Activated CD4-positive, alpha-beta T cell treated with anti-CD3 and anti-CD28 coated beads, Interleukin-2, amount 50 U/mL, for 48 hours (primary cell): Measurements from ENCODE around the gene ANKRD34A.

Experiments used
- DNase-seq, 2 experiments: peaks; one replicate each; pipeline ENCODE4 v3.0.0-alpha.2; 2020

The ANKRD34A gene

DNA sequence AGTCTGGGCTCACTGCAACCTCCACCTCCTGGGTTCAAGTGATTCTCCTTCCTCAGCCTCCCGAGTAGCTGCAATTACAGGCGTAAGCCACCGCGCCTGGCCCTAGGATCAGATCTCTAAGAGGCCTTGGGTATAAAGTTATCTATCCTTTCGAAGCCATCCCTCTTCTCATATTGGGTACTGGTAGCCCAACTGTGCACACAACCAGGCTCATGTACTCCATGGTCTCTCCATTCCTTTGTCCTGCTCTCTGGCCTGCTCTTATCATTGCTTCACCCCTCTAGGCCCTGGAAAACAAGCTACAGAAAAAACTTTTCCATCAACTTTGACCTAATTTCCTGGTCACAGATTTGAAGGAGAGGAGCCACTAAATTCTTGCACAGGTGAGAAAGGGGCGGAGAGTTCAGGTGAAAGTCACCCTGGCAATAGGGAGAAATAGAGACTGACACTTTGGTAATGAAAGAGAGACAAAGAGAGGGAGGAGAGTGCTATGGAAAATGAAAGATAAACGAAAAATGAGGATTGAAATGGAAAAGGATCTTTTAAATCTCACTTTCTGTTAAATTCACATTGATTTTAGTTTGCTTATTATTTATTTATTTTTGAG, 26.0 kb upstream of the ANKRD34A start:
- DNase-seq: no peak

DNA sequence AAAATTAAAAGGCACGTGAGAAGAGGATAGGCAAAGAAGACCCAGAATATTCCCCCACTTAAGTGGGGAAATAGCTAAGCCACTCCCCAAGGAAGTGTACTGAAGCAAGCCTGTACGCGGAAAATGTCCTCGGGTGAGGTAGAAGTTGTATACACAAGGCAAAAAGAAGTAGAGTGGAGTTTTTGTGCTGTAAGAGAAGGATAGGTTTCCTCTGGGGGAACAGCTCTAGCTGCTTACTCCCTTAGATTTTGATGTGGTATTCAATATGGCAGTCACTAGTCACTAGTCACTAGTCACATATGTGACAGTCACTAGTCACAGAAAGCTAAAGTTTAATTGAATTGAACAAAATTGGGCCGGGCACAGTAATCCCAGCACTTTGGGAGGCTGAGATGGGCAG, 24.4 kb upstream of the ANKRD34A start:
- no peak for DNase-seq

DNA sequence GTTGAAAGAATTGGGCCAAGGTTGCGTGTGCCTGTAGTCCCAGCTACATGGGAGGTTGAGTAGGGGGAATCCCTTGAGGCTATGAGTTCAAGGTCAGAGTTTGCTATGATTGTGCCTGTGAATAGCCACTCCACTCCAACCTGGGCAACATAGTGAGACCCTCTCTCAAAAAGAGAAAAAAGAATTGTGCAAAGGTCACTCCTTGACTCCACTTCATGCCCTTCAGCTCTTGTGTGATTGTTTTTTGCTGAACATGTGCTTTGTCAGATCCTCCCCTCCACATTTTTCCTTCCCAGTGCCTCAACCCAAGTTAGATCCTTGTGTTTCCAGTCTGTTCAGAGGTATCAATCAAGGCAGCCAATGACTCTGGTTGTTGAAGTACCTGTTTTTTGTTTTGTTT, 23.6 kb upstream of the ANKRD34A start:
- no peak for DNase-seq

DNA sequence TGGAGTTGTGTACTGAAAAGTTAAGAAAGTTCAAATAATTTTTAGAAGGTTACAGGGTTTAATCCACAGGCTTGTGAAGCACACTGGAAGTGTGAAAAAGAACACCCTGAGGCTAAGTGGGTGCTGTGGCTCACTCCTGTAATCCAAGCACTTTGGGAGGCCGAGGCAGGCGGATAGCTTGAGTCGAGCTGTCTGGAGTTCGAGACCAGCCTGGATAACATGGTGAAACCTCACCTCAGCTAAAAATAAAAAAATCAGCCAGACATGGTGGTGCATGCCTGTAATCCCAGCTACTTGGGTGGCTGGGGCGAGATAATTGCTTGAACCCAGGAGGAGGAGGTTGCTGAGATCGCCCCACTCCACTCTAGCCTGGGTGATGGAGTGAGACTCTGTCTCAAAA, 22.2 kb upstream of the ANKRD34A start:
- DNase-seq: no peak

DNA sequence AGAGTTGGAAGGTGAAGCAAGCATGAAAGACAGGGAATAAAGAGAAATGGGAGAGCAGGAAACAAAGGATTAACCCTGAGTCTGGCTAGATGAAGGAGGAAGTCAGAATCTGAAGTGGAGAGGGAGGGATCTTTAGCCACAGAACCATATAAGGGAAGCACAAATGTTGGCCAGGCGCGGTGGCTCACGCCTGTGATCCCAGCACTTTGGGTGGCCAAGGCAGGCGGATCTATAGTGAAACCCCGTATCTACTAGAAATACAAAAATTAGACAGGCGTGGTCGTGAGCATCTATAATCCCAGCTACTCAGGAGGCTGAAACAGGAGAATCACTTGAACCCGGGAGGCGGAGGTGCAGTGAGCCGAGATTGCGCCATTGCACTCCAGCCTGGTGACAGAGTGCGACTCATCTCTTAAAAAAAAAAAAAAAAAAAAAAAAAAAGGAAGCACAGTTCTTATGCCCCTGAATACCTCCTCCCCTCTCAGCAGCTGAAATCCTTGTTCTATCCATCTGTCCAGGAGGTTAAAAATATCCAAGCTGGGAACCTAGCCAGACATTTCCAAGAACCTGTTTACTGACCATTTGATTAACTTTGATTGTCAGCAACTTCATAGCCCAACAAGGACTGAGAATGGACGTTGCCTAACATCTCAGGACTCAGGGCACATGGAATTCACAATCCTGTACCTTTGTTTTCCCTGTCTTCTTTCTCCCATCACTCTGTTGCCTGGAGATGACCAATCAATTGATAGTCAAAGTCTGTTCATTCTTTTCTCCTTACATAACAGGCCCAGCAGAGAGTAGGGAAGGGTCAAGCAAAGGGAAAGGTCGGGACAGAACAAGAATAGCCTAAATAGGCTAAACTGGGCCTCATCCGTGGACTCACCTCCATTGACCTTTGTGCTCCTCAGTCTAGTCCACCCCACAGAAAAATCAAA, 21.4 kb upstream of the ANKRD34A start:
- DNase-seq: no peak

DNA sequence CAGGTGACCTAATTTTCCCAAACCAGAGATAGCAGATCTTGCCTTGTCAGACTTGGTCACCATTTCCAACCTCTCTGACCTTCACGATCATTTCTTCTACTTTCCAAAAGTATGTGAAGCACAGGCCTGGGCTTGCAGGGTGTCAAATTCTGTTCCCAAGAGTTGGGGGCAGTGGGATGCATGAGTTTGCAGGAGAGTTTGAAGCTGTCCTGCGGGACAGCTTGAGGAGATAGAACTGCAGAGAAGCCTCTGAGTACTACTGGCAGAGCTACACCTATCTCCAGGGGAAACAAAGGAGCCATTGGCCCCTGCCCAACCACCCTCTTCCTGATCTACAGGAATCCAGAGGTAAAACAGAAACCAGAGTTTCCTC, 20.7 kb upstream of the ANKRD34A start:
- DNase-seq: no peak

DNA sequence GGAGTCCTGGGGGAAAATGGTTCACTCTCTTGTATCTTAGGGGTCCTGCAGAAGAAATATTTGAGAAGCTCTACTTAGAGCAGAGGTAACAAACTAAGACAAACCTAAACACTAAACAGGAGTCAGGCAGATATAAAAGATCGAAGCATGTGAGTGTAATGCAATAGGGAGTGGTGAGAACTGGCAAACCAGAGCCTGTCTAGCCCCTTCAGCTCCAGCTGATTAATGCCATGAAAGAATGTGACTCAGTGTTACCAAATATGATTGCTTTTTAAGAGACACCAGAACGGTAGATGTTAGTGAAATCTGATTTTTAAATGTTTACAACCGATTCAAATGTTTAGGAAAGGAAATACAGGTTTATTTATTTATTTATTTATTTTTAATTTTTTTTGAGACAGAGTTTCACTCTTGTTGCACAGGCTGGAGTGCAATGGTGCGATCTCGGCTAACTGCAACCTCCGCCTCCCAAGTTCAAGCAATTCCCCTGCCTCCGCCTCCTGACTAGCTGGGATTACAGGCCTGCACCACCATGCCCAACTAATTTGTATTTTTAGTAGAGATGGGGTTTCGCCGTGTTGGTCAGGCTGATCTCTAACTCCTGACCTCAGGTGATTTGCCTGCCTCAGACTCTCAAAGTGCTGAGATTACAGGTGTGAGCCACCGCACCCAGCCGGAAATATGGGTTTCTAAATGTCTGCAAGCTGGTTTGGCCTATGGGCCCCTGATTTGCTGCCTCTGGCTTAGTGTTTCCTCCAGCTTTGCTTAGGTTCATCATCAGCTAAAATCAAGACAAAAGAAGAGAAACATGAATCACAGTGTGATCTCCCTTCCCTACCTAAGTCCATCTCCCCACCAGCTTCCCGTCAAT, 19.8 kb upstream of the ANKRD34A start:
- no peak for DNase-seq

DNA sequence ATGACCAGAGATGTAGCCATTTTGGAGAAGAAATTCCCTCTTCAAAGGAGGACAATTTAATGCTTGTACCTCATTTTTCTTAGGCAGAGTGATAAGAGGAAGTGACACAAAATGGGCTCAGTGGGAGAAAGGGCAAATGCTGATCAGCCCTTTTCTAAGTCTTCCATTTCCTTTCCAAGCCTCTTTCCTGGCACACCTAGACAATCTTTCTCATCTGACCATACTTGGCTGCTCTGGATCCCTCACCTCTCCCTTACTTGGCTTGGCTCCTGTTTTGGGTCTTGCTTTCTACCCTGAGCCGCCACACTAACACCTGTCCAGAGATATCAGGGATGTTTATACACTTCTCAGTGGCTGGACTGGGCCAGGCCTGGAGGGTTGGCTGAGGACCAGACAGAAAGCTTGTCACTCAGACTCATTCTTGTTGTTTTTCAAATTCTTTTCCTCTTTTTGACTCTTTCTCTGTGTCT, 18.9 kb upstream of the ANKRD34A start:
- DNase-seq: no peak

DNA sequence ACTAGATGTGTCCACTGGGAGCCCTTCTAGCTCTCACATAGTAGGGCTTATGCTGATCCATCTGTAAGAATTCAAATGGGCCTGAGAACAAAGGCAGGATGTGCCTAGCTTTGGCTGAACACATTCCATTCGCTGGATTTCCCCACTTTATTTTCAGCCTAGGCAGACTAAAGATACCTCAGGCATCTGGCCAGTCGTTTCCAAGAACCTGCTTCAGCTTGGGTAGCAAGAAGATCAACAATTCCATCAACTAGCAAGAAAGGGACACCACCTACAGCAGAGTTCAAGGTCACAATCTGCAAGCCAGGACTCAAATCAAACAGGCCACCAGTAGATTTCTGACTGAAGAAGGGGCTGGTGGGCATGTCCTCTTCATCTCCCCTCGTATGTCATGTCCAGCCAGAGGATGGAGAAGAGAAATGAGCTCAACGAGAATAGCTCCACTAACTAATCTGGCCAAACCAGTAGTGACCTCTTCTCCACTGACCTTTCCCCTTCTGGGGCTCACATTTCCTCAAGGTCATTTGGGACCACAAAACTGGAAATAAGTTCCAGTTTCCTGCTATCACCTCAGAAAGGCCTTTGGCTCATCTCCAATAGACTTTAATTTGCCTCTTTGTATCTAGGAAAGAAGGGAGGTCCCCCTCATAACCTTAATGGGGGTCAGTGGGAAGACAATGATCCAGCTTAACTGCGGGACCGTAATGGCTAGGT, 17.8 kb upstream of the ANKRD34A start:
- no peak for DNase-seq

DNA sequence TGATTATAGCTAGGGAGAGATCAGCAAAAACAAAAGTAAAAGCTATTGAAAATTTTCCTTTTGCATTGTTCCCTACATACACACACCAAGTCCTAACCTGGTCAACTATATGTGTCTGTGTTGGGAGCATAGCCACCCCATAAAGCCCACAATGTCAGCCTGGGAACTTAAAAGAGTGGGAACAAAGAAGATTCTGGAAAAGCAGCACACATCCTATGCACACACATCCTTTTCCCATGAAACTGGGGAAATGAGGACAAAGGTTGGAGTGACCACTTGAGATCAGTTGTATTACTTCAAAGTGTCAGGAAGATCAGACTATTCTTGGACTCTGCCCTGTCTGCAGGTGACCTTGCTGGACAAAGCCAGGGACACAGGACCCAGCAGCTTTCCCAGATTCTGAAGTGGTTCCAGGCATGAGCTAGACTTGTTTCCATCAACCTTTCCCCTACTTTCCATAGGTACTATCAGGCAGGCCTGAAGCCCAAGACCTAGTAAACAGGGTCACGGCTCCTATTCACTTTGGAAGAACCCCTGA, 16.2 kb upstream of the ANKRD34A start:
- DNase-seq: no peak

DNA sequence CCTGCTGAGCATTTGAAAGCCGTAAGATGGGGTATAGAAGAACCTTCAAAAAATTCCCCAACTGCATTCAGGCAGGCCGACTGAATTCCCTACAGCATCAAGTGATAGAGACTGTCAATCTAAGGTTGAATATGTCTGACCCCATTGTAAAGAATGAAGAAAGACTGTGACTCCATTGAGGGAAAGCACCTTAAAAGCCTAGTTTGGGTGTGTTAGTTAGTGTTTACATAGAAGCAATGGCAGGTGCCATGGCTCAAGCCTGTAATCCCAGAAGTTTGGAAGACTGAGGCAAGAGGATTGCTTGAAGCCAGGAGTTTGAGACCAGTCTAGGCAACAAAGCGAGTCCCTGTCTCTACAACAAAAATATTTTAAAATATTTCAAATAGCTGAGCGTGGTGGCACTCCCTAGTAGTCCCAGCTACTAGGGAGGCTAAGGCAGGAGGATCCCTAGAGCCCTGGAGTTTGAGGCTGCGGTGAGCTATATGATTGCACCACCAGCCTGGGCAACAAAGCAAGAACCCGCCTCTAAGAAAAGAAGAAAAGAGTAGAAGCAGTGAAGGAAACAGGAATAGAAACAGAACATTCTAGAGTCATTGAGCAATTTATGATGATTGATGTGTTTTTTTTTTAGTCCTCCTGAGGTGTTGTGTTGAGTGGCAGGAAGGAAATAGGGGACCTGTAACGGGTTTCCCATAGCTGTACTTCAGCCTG, 15.5 kb upstream of the ANKRD34A start:
- no peak for DNase-seq

DNA sequence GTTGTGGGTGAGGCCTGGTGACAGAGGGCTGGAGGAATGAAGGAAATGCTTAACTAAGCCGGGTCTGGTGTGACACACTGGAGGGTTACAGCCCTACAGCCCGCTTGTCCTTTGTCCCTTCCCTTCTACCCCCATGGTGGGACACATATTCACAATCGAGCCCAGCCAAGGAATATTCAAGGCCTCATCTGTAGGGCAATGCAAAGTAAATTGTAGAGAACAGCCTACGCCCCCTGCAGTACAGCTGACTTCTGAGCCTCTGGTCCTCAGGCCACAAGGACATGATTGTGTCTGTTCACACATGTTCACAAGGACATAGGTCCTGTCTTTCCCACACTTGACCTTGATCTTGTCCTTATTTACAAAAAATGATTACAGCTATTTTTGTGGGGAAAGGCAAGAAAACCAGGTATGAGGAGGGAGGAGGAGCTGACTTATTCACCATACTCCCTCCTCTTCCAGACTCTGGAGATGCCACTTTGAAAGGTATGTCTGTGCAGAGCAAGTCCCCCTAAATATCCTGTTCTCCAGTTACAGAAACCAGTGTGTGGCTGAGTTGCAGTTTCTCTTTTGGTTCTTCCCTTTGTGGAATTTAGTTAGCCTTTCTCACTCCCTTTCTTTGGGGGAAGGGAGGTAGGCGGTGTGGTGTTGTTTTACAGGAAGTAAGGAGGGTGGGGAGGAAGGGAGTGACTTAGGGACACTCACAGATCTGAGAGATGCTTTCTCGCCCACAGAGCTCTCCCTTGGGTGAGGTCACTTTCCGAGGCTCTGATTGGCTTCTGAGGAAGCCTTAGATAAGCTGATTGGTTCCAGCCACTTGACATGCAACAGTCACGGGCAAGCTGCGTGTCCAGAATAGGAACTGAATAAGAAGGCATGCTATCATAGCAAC, 14.7 kb upstream of the ANKRD34A start:
- DNase-seq: peak; percentile 79 to 85

DNA sequence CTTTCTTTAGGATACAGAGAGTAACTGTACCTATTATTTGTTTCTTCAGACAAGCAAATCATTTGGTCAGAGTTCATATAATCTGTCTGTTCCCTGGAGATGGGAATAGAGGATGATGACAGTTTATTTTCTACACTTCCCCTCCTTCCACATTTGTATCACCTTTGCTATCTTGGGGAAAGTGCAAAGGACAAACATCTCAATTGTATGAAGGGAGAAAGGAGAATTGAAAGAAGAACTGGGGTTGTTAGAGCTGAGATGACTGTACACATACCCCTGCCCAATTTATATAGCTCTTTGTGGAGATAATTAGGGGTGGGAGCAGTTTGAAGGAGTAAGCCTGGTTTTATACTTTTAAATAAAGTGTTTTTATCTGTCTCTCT, 14.1 kb upstream of the ANKRD34A start:
- no peak for DNase-seq

DNA sequence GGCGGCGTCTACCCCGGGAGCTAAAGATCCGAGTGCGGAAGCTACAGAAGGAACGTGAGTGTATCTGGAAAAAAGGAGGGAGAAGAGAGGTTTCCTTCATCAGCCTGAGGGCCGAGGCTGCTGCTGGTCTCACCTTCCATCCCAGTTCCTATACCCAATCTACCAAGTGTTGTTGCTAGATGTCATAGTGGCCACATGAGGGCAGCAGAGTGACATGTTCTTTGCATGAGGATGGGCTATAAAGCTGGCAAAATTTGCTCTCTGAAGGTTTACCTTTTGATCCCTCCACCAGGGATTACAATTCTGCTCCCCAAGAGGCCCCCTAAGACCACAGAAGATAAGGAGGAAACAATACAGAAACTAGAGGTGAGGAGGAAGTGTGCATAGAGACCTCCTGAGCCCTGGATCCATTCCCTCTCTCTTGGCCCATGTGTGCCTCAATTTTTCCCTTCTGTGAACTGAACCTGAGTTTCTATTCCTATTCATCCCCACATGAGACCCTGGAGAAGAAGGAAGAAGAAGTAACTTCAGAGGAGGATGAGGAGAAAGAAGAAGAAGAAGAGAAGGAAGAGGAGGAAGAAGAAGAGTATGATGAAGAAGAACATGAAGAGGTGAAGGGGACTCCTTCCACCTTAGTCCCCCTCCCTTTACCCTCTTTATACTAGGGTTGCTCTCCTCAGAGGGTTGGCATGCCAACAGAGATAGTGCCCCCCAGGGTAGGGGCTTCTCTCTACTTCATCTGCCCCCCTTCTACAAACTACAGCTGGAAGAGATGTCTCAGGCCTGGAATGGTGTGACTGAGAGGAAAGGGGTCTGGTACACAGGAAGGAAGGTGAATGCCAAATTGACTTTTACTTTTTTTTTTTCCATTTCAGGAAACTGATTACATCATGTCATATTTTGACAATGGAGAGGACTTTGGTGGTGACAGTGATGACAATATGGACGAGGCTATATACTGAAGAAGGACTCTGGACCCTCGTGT, 13.4 kb upstream of the ANKRD34A start:
- peak; percentile 60 to 72 for DNase-seq

DNA sequence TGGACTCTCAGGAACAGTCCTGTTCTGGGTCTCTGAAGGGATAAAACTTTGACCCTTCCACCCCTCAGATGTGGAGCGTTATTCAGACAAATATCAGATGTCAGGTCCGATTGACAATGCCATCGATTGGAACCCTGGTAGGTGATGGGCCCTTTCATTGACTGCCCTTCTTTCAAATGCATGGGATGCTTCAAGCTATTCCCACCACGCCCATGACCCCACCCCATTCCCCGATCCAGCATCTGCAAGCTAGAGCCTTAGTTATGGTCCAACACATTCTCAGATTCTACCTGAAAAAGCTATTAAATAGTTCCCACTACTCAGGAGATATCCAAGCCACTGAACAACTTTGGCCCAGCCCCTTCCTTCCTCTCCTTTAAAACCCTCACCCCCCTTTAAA, 12.6 kb upstream of the ANKRD34A start:
- DNase-seq: no peak

DNA sequence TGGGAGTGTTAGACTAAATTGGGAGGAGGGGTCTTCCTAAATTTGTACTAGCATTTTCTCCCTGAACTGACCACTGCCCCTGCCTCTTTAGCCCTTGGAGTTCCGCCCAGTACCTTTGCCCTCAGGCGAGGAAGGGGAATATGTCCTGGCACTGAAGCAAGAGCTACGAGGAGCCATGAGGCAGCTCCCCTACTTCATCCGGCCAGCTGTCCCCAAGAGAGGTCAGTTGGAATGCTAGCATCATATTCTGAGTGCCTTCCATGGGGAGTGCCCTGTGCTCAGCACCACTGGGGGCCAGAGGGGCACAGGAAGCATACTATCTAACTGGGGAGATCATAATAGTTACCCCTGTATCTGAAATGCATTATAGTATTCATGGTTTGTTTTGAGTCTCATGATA, 10.8 kb upstream of the ANKRD34A start:
- DNase-seq: peak in 1 of 2 experiments; percentile 1

DNA sequence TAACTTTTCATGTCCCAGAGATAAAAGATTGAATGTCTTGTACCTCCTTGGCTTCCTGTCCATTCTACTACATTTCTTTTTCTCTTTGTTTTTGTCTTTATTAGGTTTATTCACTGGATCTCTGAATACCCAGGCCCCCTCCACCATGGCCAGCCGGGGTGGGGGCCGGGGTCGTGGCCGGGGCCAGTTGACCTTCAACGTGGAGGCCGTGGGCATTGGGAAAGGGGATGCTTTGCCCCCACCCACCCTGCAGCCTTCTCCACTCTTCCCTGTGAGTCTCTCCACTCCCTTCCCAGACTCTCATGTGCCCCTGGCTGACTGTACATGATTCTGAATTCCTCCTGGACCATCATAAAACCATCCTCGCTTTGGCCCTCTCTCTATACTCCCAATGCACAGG, 10.3 kb upstream of the ANKRD34A start:
- peak in 1 of 2 experiments; percentile 1 for DNase-seq

DNA sequence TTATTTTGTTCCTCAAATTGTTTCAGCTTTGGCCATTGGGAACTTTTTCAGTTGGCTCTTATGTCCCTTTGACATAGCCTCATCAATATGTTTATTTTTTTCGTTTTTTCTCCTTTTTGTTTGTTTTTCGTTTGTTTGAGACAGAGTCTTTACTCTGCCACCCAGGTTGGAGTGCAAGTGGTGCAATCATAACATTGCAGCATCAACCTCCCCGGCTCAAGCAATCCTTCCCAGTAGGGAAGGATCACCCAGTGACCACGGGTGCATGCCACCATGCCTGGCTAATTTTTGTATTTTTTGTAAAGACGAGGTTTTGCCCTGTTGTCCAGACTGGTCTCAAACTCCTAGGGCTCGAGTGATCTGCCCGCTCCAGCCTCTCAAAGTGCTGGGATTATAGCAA, 8.2 kb upstream of the ANKRD34A start:
- no peak for DNase-seq

DNA sequence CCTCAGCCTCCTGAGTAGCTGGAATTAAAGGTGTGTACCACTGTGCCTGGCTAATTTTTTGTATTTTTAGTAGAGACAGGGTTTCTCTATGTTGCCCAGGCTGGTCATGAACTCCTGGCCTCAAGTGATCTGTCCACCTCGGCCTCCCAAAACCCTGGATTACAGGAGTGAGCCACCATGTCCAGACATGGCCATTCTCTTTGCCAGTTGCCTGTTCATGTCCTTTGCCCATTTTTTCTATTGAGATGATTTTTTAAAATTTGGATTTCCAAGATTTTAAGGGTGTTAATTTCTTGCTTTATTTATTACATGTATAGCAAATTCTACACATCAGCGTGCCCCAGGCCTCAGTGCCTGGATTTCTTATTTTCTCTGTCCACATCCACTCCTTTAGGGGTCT, 2.9 kb upstream of the ANKRD34A start:
- DNase-seq: no peak
